ENCODE measurements around the gene C1QBP.

DNA sequence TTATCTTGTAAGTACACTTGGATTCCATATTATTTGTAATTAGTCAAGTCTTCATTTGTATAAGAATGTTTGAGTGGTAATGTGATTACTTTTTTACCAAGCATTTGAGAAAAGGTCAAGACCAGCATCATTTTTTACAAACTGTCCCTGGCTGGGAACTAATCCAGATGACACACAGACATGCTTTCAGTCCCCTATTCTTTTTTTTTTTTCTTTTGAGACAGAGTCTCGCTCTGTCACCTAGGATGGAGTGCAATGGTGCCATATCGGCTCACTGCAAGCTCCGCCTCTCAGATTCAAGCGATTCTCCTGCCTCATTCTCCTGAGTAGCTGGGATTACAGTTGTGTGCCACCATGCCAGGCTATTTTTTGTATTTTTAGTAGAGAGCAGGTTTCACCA, 42.5 kb upstream of the C1QBP start:
- no peak for TF ChIP-seq CTCF (IDR thresholded peaks at IDR 0.05; ENCODE audit: low read length)
- no peak for TF ChIP-seq EZH2 (IDR thresholded peaks at IDR 0.05; ENCODE audit: borderline replicate concordance, low read length)
